Stimulated activated CD8-positive, alpha-beta memory T cell treated with anti-CD3 and anti-CD28 coated beads, Interleukin-4, amount 100 ng/mL, for 24 hours (primary cell): ENCODE measurements around the gene MYO1E.
"Not testable (repeated sequence)": the region's sequence is repeated elsewhere in the genome, so short reads cannot be mapped to it uniquely, and the experiment has no call there.

ENCODE experiments used
- DNase-seq: peaks from one replicate; pipeline ENCODE4 v3.0.0-alpha.2; 2020; ENCODE audit warnings: low read depth

Gene MYO1E

DNA sequence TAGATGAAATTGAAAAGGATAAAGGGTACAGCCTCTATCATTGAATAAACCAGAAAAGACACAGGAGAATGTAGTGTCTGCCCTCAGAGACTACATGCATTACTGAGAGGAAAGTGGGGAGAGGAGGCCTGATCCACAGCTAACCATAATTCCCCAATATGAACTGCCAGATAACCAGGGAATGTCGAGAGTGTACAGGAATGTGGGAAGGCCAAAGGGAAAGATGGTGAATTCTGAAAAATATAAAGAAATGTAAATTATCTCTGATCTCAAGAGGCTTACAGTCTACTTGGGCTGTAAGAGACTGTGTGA is 22.3 kb downstream of the MYO1E start:
- DNase-seq, result no peak

GRCh38 chr15:59349680-59350420 is 22.8 kb downstream of the MYO1E start:
- no peak for DNase-seq

- DNase-seq, result no peak
Measured at GRCh38 chr15:59347915-59348314, 24.8 kb downstream of the MYO1E start.

DNA sequence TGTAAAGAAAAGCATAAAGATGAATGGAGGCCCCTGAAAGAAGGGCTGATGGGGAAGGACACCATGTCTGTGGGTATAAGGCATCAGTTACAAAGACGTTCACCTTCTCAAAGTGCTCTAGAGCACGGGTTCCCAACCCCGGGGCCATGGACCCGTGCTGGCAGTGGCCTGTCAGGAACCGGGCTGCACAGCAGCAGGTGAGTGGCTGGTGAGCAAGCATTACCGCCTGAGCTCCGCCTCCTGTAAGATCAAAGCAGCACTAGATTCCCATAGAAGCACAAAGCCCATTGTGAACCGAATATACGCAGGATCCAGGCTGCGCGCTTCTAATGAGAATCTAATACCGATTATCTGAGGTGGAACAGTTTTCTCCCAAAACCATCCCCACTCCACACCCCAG is 25.7 kb downstream of the MYO1E start:
- no peak for DNase-seq

- DNase-seq, result no peak
Measured at GRCh38 chr15:59345326-59345725, 27.3 kb downstream of the MYO1E start.

GRCh38 chr15:59344311-59344710 is 28.4 kb downstream of the MYO1E start:
- no peak for DNase-seq

GRCh38 chr15:59340325-59340724 is 32.3 kb downstream of the MYO1E start:
- DNase-seq, result no peak

DNA sequence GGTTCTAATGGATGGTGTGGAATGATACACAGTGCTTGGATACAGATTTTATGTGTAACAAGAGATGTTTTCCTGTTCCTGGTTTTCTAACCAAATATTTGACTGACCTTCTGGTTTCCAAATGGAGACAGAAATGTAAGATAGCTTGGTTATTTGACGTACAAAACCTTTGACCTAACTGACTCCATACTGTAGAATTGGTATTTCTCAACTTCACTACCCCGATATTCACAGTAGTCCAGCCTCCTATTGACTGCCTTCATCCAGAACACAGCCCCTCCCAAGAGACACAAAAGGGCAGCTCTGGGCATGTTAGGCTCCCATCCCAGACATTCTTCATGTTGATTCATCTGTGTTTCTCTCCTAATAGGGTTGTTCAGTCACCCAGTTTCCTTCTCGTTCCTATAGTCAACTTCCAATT is 33.4 kb downstream of the MYO1E start:
- no peak for DNase-seq

DNA sequence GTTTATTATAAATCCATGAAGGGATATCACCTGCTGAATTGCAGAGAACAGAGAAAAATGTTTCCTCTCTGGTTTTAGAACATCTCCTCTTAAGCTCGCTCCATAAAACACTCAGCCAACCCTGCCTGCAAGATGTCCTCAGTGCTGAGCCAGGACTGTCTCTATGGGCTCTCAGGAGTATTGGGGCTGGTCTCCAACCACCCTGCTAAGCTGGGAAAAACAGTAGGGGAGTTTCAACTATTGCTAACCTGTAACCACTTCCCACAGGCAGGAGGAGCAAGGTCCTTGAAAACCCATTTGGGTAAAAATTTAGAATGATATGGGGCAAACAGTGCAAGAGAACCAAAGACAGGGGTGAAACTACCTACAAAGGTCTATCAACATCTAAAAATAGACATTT is 34.3 kb downstream of the MYO1E start:
- no peak for DNase-seq

DNA sequence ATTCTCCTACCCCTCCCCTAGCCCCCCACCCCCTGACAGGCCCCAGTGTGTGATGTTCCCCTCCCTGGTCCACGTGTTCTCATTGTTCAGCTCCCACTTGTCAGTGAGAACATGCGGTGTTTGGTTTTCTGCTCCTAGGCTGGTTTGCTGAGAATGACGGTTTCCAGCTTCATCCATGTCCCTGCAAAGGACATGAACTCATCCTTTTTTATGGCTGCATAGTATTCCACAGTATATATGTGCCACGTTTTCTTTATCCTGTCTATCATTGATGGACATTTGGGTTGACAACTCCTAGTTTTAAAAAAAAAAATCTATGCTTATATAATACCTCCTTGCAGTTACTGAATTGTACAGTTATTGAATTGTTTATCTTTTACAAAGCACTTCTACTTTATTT is 35.9 kb downstream of the MYO1E start:
- DNase-seq, result not testable (repeated sequence)

DNA sequence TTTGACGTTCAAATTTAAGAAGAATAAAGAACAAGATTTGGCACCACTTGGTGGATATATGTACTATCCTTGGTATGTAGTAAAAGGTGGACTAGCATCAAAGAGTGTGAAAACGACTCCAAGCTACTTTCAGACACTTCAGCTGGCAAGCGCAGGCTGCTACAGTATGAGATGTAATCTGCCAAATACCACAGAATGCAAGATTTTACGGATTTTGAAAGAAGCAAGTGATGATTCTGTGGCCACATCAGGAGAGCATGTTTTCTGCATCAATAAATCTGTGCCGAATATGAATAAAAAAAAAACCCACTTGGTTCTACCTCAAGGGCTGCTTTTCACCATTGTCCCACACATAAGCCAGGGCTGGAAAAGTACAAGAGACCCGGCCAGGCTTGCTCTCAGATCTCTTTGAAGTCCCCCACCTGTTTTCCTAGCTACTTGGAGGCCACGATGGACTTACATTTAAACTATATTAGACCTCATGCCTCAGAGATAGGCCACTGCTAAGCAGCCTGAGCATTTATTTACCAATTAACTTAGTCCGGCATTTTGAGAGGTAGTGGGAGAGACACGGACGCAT is 37.4 kb downstream of the MYO1E start:
- DNase-seq, result no peak

- no peak for DNase-seq
Measured at GRCh38 chr15:59334076-59334415, 38.6 kb downstream of the MYO1E start.

- DNase-seq, result no peak
Measured at GRCh38 chr15:59333401-59334075, 39.1 kb downstream of the MYO1E start.

- DNase-seq, result no peak
Measured at GRCh38 chr15:59332009-59332408, 40.7 kb downstream of the MYO1E start.

DNA sequence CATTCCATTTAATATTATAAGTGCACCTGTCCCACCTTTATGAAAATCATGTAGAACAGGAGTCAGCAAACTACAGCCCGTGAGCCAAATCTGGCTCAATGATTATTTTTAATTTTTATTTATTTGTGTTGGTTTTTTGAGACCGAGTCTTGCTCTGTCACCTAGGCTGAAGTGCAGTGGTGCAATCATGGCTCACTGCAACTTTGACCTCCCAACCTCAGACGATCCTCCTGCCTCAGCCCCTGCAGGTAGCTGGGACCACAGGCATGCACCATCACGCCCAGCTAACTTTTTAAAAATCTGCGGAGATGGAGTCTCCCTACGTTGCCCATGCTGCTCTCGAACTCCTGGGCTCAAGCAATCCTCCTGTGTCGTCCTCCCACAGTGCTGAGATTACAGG is 42.0 kb downstream of the MYO1E start:
- no peak for DNase-seq

GRCh38 chr15:59329570-59330350 is 42.9 kb downstream of the MYO1E start:
- DNase-seq, result no peak

GRCh38 chr15:59329091-59329490 is 43.6 kb downstream of the MYO1E start:
- DNase-seq, result no peak

GRCh38 chr15:59327942-59328341 is 44.7 kb downstream of the MYO1E start:
- DNase-seq, result no peak

- no peak for DNase-seq
Measured at GRCh38 chr15:59326856-59327255, 45.8 kb downstream of the MYO1E start.

GRCh38 chr15:59322056-59322759 is 50.5 kb downstream of the MYO1E start:
- DNase-seq, result no peak

DNA sequence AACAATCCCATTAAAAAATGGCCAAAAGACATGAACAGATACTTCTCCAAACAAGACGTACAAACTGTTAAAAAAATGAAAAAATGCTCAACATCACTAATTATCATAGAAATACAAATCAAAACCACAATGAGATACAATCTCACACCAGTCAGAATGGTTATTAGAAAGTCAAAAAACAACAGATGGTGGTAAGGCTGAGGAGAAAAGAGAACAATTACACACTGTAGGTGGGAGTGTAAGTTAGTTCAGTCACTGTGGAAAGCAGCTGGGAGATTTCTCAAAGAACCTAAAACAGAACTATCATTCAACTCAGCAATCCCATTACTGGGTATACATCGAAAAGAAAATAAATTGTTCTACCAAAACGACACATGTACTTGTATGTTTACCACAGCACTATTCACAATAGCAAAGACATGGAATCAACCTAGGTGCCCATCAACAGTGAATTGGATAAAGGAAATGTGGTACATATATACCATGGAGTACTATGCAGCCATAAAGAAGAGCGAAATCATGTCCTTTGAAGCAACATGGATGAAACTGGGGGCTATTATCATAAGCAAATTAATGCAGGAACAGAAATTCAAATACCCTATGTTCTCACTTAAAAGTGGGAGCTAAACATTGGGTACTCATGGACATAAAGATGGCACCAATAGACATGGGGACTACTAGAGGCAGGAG is 51.5 kb downstream of the MYO1E start:
- no peak for DNase-seq

DNA sequence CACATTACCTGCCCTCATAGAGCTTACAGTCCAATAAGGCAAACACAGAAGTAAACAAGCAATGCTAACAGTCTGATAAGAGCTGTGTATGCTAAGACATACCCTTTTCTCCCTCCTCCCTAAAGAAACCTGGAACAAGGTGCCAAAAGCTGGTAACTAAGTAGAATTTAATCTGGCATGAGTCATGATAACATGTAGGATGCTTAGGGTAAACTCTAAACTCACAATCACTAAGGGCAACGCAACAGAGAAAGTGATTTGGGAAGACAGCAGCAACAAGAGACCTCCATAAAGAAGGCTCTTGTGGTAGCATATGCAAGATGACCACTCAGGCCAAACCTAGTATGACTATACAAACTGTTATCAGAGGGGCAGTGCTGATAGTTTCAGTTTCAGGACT is 55.5 kb downstream of the MYO1E start:
- DNase-seq, result no peak
